ENCODE results near the gene BNIP5.

BNIP5 gene

GRCh38 chr6:36350082-36350481 lies 13.4 kb upstream of the BNIP5 start:
- DNase-seq (ENCODE audit: insufficient read length, low spot score), result no peak
- no peak for TF ChIP-seq CTCF (IDR thresholded peaks at IDR 0.05; ENCODE audit: insufficient read depth, missing control alignments)
- FAIRE-seq, result no peak

- no peak for TF ChIP-seq CTCF (IDR thresholded peaks at IDR 0.05; ENCODE audit: insufficient read depth, missing control alignments)
- FAIRE-seq, result no peak
- DNase-seq (ENCODE audit: insufficient read length, low spot score), result no peak
Observed at GRCh38 chr6:36349240-36349639, 12.6 kb upstream of the BNIP5 start.

GRCh38 chr6:36347621-36348020 lies 10.9 kb upstream of the BNIP5 start:
- no peak for TF ChIP-seq CTCF (IDR thresholded peaks at IDR 0.05; ENCODE audit: insufficient read depth, missing control alignments)
- FAIRE-seq (no peak), DNase-seq (ENCODE audit: insufficient read length, low spot score) (no peak)

GRCh38 chr6:36346486-36347273 lies 10.0 kb upstream of the BNIP5 start:
- FAIRE-seq (no peak), DNase-seq (ENCODE audit: insufficient read length, low spot score) (no peak)
- no peak for TF ChIP-seq CTCF (IDR thresholded peaks at IDR 0.05; ENCODE audit: insufficient read depth, missing control alignments)

- DNase-seq (ENCODE audit: insufficient read length, low spot score) (no peak), FAIRE-seq (no peak)
- no peak for TF ChIP-seq CTCF (IDR thresholded peaks at IDR 0.05; ENCODE audit: insufficient read depth, missing control alignments)
Observed at GRCh38 chr6:36345681-36346466, 9.2 kb upstream of the BNIP5 start.

- DNase-seq (ENCODE audit: insufficient read length, low spot score), result no peak
- no peak for TF ChIP-seq CTCF (IDR thresholded peaks at IDR 0.05; ENCODE audit: insufficient read depth, missing control alignments)
- FAIRE-seq, result no peak
Observed at GRCh38 chr6:36343109-36343680, 6.5 kb upstream of the BNIP5 start.

All from D721Med (cell line).